HepG2 (cell line): ENCODE data around the gene MPST. TPM values are rescaled to one million over a fixed set of nuclear protein-coding genes. Genes with fewer than 3 reads are reported as not detected.

Source experiments
- ATAC-seq: fragments of 200-7000 bp; cut with Tn5 transposase; 3 replicates; pipeline ENCODE4 v1.9.1; 2020; ENCODE audit warnings: mild to moderate bottlenecking, moderate library complexity
- BruUV-seq: library from RNA; stranded (reverse); fragments of 400-500 nt; replicated peaks from 2 replicates; lab custom pipeline; 2021; lab: Mats Ljungman, UMichigan
- CTCF ChIA-PET: fragments of 300-600 bp; formaldehyde crosslinking; extraction: SDS; loops from one replicate; lab custom pipeline; 2021; ENCODE audit warnings: low total read pairs, inconsistent platforms, low intra/inter-chr PET ratio; lab: Yijun Ruan, JAX
- POLR2A ChIA-PET: fragments of 350-600 bp; sonication (Branson Sonifier 250); formaldehyde crosslinking; loops from one replicate; lab custom pipeline; 2020; ENCODE audit warnings: antibody characterized with exemption, inconsistent platforms; lab: Yijun Ruan, JAX
- DNase-seq: peaks from one replicate; pipeline ENCODE4 v3.0.0-alpha.2; 2015; ENCODE audit warnings: low spot score
- FAIRE-seq: peaks from 3 replicates; lab custom pipeline; 2011; peaks lifted over from hg19 to GRCh38; lab: Jason Lieb, UNC
- H2AFZ ChIP-seq: one replicate; pipeline ENCODE4 v1.6.1; 2011; ENCODE audit warnings: low read length, inconsistent platforms
- H3K27ac ChIP-seq: fragments of 300-600 bp; 3 replicates; pipeline ENCODE4 v1.8.0; 2011; ENCODE audit warnings: mixed run types, mild to moderate bottlenecking, mixed read lengths, low read length, inconsistent platforms; ENCODE audit not compliant: insufficient read depth; ENCODE audit errors: extremely low read length
- H3K27me3 ChIP-seq, 2 experiments: fragments of 200-600 bp in 1 of 2; 2 replicates in 1 of 2; 3 replicates in 1 of 2; pipeline versions ENCODE4 v1.6.0 to v1.8.0; 2011; ENCODE audit warnings: low read length in 2 of 2, mild to moderate bottlenecking in 2 of 2, moderate library complexity in 2 of 2, inconsistent platforms in 1 of 2; ENCODE audit not compliant: insufficient read depth in 2 of 2, control insufficient read depth in 1 of 2
- H3K36me3 ChIP-seq, 2 experiments: fragments of 200-600 bp in 1 of 2; replicated peaks in 1 of 2; 2 replicates in 1 of 2; 3 replicates in 1 of 2; pipeline versions ENCODE4 v1.5.1 to v1.8.0; 2011; ENCODE audit warnings: low read length in 2 of 2, inconsistent platforms in 1 of 2; ENCODE audit not compliant: insufficient read depth in 2 of 2, control insufficient read depth in 1 of 2
- H3K4me1 ChIP-seq: 2 replicates; pipeline ENCODE4 v1.5.1; 2012; ENCODE audit warnings: low read length, inconsistent platforms; ENCODE audit not compliant: insufficient read depth
- H3K4me2 ChIP-seq: 2 replicates; pipeline ENCODE4 v1.6.0; 2011; ENCODE audit warnings: low read depth, low read length, inconsistent platforms
- H3K4me3 ChIP-seq, 3 experiments: fragments of 200-600 bp in 1 of 3; sonication (generic), shearing (Covaris generic) in 1 of 3; replicated peaks in 1 of 3; 2 replicates each; pipeline ENCODE4 v1.5.1; 2011 to 2016; ENCODE audit warnings: low read length in 3 of 3, inconsistent platforms in 2 of 3, low read depth in 2 of 3, mild to moderate bottlenecking in 2 of 3, control low read depth in 1 of 3, mixed read lengths in 1 of 3; ENCODE audit not compliant: insufficient read depth in 1 of 3
- H3K79me2 ChIP-seq: one replicate; pipeline ENCODE4 v1.6.1; 2011; ENCODE audit warnings: low read length, inconsistent platforms; ENCODE audit not compliant: insufficient read depth
- H3K9ac ChIP-seq: 2 replicates; pipeline ENCODE4 v1.6.0; 2011; ENCODE audit warnings: mild to moderate bottlenecking, low read depth, low read length, inconsistent platforms; ENCODE audit not compliant: insufficient read depth
- H3K9me3 ChIP-seq: 2 replicates; pipeline ENCODE4 v1.5.1; 2012; ENCODE audit warnings: mild to moderate bottlenecking, low read length
- H4K20me1 ChIP-seq: 2 replicates; pipeline ENCODE4 v1.6.0; 2011; ENCODE audit warnings: inconsistent platforms, mild to moderate bottlenecking, low read length, moderate library complexity; ENCODE audit not compliant: insufficient read depth
- ELF3 ChIP-seq: IDR thresholded peaks from 2 replicates; pipeline ENCODE4 v1.6.1; 2016; ENCODE audit warnings: missing genetic modification reagents, missing compliant biosample characterization
- FIP1L1 ChIP-seq: fragments of 200-400 bp; formaldehyde crosslinking; IDR thresholded peaks from 2 replicates; pipeline ENCODE4 v1.6.1; 2018; ENCODE audit warnings: low read depth, mild to moderate bottlenecking, low read length, moderate library complexity, borderline replicate concordance; ENCODE audit not compliant: insufficient read depth
- FOXP1 ChIP-seq, 2 experiments: fragments of 450-650 bp in 1 of 2; IDR thresholded peaks; 2 replicates each; pipeline ENCODE4 v1.6.1; 2017 to 2018; ENCODE audit warnings: antibody characterized with exemption in 1 of 2
- MLLT10 ChIP-seq: sonication (generic); formaldehyde crosslinking; IDR thresholded peaks from 2 replicates; pipeline ENCODE4 v1.4.0; 2020; ENCODE audit warnings: missing genetic modification reagents
- NCOR1 ChIP-seq: fragments of 200-600 bp; sonication (generic); IDR thresholded peaks from 2 replicates; pipeline ENCODE4 v1.7.0; 2017; ENCODE audit warnings: antibody characterized with exemption, low read length, borderline replicate concordance
- NFYC ChIP-seq: IDR thresholded peaks from 2 replicates; pipeline ENCODE4 v1.6.1; 2016; ENCODE audit warnings: missing genetic modification reagents, missing compliant biosample characterization
- POLR2A ChIP-seq, 2 experiments: IDR thresholded peaks; 2 replicates each; pipeline ENCODE4 v1.6.1; 2011; ENCODE audit warnings: low read depth in 2 of 2, low read length in 2 of 2, mild to moderate bottlenecking in 1 of 2, moderate library complexity in 1 of 2; ENCODE audit not compliant: insufficient read depth in 1 of 2
- RFX5 ChIP-seq: IDR thresholded peaks from 2 replicates; pipeline ENCODE4 v1.6.1; 2011; ENCODE audit warnings: low read depth, low read length, improper control_type of control experiment
- SIN3A ChIP-seq: IDR thresholded peaks from 2 replicates; pipeline ENCODE4 v1.6.1; 2011; ENCODE audit warnings: low read depth, mild to moderate bottlenecking, control low read depth, low read length, borderline replicate concordance
- ZNF530 ChIP-seq: sonication (generic); formaldehyde crosslinking; IDR thresholded peaks from 2 replicates; pipeline ENCODE4 v1.5.0; 2020; ENCODE audit warnings: low read depth, mild to moderate bottlenecking, missing genetic modification reagents
- ZNF709 ChIP-seq: sonication (generic); formaldehyde crosslinking; IDR thresholded peaks from 2 replicates; pipeline ENCODE4 v1.5.0; 2020; ENCODE audit warnings: mild to moderate bottlenecking, missing genetic modification reagents
- ZNF720 ChIP-seq: sonication (generic); formaldehyde crosslinking; IDR thresholded peaks from 2 replicates; pipeline ENCODE4 v1.4.0; 2020; ENCODE audit warnings: missing genetic modification reagents
- ZNF839 ChIP-seq: sonication (generic); formaldehyde crosslinking; IDR thresholded peaks from 2 replicates; pipeline ENCODE4 v1.4.0; 2020; ENCODE audit warnings: missing genetic modification reagents, mild to moderate bottlenecking, borderline replicate concordance
- WGBS: methylation state at CpG from one replicate; pipeline ENCODE4 v1.1.6; 2017; ENCODE audit warnings: low lambda C conversion rate; 5-methylcytosine and 5-hydroxymethylcytosine counted together
- in situ Hi-C: cut with HindIII; loops from 2 replicates; pipeline ENCODE4 v1.10.0; 2017; ENCODE audit warnings: low pct_unique_long_range_greater_than_20kb; ENCODE audit not compliant: extremely low pct_ligation_motif_present
- intact Hi-C: fragments of 100-400 bp; cut with micrococcal nuclease; formaldehyde crosslinking; loops from one replicate; pipeline ENCODE4 v1.10.0; 2022; ENCODE audit not compliant: unreplicated experiment
- polyA plus RNA-seq, 8 experiments: library from polyadenylated mRNA; depleted of rRNA in 3 of 8; stranded (reverse) in 7 of 8; unstranded in 1 of 8; fragments of >200 nt; fragmentation: Illumina TruSeq in 4 of 8; extraction: Trizol in 4 of 8; gene quantifications; 2 replicates each; pipeline versions ENCODE4 v1.2.1 to v1.2.3, GENCODE V29; 2011 to 2016; ENCODE audit warnings: low read depth in 4 of 8, missing spikeins in 1 of 8, mixed read lengths in 1 of 8; ENCODE audit not compliant: insufficient read depth in 1 of 8
- total RNA-seq, 5 experiments: library from RNA; depleted of rRNA; stranded (reverse); fragments of >200 nt; fragmentation: Illumina TruSeq; extraction: Trizol; gene quantifications; 2 replicates each; pipeline ENCODE4 v1.2.3, GENCODE V29; 2016; ENCODE audit warnings: low read depth in 1 of 5
- TF ChIP-seq, protein P1 (sequence below): sonication (generic); formaldehyde crosslinking; IDR thresholded peaks from 2 replicates; pipeline ENCODE4 v1.4.0; 2020; ENCODE audit warnings: mild to moderate bottlenecking, low read depth, missing genetic modification reagents
- TF ChIP-seq, protein P2 (sequence below): sonication (generic); formaldehyde crosslinking; IDR thresholded peaks from 2 replicates; pipeline ENCODE4 v1.8.0; 2022; ENCODE audit warnings: missing genetic modification reagents, mild to moderate bottlenecking, moderate library complexity, borderline replicate concordance

The MPST gene
- total and polyA plus RNA-seq, 2 of the 13 experiments (the other 11 are each of a cell fraction or from before 2014, with no cell fraction given) = 133 to 141 TPM

DNA sequence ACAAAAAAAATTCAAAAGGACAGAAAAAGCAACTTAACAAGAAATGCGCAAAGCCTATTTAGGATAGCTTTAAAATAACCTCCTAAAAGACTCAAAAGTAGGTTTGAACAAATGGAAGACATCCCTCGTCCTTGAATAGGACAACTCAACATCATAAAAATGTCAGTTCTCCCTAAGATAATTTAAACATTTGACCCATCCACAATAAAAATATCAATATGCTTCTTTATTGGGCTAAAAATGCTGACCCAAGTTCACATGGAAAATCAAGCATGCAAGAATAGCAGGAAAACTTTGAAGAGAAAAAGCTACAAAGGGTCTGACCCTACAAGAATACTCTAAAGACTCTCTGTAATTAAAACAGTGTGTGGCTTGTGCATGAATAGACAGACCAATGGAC is 19.9 kb downstream of the MPST start:
- no peaks in the 10 kb centered on the region for H3K9me3 ChIP-seq
- ATAC-seq (no peak), DNase-seq (no peak), FAIRE-seq (no peak)
- H3K4me2 ChIP-seq = no peak overlapping the region
- TF ChIP-seq, protein P1, sequence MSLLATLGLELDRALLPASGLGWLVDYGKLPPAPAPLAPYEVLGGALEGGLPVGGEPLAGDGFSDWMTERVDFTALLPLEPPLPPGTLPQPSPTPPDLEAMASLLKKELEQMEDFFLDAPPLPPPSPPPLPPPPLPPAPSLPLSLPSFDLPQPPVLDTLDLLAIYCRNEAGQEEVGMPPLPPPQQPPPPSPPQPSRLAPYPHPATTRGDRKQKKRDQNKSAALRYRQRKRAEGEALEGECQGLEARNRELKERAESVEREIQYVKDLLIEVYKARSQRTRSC (CRISPR knock-in tag) = no peak
- TF ChIP-seq POLR2A (IDR thresholded peaks at IDR 0.05; ENCODE audit: insufficient read depth in 1 of 2, low read depth in 2 of 2, low read length in 2 of 2) (no peak), SIN3A (no peak), ZNF530 (CRISPR knock-in tag) (no peak), ZNF709 (no peak), ZNF839 (no peak), ELF3 (no peak), FIP1L1 (no peak), ZNF720 (no peak), RFX5 (no peak), MLLT10 (CRISPR knock-in tag) (no peak), NFYC (CRISPR knock-in tag) (no peak), NCOR1 (no peak), FOXP1 (IDR thresholded peaks at IDR 0.05) (no peak), FOXP1 (CRISPR knock-in tag; IDR thresholded peaks at IDR 0.05) (no peak)
- TF ChIP-seq, protein P2, sequence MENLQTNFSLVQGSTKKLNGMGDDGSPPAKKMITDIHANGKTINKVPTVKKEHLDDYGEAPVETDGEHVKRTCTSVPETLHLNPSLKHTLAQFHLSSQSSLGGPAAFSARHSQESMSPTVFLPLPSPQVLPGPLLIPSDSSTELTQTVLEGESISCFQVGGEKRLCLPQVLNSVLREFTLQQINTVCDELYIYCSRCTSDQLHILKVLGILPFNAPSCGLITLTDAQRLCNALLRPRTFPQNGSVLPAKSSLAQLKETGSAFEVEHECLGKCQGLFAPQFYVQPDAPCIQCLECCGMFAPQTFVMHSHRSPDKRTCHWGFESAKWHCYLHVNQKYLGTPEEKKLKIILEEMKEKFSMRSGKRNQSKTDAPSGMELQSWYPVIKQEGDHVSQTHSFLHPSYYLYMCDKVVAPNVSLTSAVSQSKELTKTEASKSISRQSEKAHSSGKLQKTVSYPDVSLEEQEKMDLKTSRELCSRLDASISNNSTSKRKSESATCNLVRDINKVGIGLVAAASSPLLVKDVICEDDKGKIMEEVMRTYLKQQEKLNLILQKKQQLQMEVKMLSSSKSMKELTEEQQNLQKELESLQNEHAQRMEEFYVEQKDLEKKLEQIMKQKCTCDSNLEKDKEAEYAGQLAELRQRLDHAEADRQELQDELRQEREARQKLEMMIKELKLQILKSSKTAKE (CRISPR knock-in tag) = no peak
- intact Hi-C loops = no loop called here
- BruUV-seq = no TSS peak
- no peak overlapping the region for H3K9ac ChIP-seq
- H3K36me3 ChIP-seq = no peaks in the 10 kb centered on the region
- H2AFZ ChIP-seq = no peak overlapping the region
- WGBS = 97% methylated on average over 2 of the region's 2 CpGs
- peaks cover 87% of the 10 kb centered on the region for H3K4me1 ChIP-seq
- no peak overlapping the region for H3K4me3 ChIP-seq
- no peaks in the 10 kb centered on the region for H3K27me3 ChIP-seq
- no peak overlapping the region for H3K27ac ChIP-seq
- H4K20me1 ChIP-seq = no peaks in the 10 kb centered on the region
- in situ Hi-C loops = no loop called here
- CTCF ChIA-PET = no interaction called here
- POLR2A ChIA-PET = interaction anchor here (7.9 kb wide), 1 partner anchor 24 kb away, joined by 141 read pairs; the partner anchor contains the start of genes MPST and TST
- H3K79me2 ChIP-seq = no peaks in the 10 kb centered on the region
